PC-3 (cell line): ENCODE results near the gene DGUOK.

Source experiments
- CTCF ChIP-seq: fragments of 300-600 bp; sonication (generic); conservative IDR thresholded peaks from 2 replicates; pipeline ENCODE4 v1.5.1; 2017; ENCODE audit warnings: antibody characterized with exemption, low read depth, mild to moderate bottlenecking, low read length
- EZH2phosphoT487 ChIP-seq: fragments of 300-600 bp; sonication (generic); IDR thresholded peaks from 2 replicates; pipeline ENCODE4 v1.6.1; 2018; ENCODE audit warnings: mild to moderate bottlenecking, antibody characterized with exemption, low read length, borderline replicate concordance

- TF ChIP-seq CTCF, result no peak
- TF ChIP-seq EZH2phosphoT487, result no peak
Measured at GRCh38 chr2:73886357-73886756, 40.3 kb upstream of the DGUOK start.
